Measurements from ENCODE around the gene GPC6.

The GPC6 gene

DNA sequence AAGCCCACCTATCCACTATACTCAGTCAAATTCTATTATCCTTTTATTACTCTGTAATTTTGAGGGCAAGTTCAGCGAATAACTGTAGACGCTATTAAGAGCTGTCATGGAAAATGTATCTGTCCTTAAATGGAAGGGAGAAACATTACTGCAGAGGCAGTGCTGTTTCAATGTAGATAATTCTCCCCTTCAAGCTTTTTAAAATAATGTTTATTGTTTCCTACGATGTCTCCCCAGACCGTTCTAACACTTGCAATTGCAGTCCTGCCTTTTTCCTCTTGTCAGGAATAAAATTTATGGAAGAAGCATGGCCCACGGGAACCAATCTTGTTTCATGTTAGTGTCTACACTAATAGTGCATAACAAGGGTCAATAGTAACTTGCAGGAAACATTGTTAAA is 159.5 kb downstream of the GPC6 start:
- no peak for DNase-seq

DNA sequence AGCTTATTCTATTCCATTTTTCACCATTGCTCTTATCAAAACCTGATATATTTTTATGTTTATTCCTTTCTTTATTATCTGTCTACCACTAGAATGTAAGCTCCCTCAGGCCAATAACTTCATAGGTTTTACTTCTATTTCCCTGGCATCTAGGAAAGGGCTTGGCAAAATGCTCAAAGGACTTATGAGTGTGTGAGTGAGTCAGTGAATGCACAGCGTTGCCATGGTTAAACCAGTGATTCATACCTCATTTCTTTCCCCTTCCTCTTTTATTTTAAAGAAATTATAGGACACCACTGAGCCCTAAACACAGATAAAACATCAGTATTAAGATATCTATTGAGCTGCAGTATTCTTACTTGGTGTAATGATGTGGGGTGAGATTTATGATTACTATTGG is 162.1 kb downstream of the GPC6 start:
- peak; percentile 58 for DNase-seq

DNA sequence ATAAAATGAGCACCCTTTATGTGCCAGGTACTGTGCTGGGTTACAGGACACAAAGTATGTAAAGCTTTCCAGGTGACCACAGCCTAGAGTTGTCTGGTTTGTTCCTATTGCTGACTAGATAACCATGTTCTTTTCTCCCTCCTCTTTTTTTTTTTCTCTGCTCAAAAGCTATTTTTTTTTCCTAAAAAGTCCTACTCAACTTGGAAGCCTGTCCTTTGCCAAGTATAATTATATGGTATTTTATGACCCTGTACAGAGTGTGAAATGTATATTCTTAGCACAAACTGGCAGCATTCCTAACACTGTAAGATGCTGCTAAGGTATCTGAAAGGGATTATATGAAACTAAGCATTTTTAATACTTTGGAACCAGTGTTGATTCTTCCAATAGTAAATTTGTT is 171.0 kb downstream of the GPC6 start:
- no peak for DNase-seq

DNA sequence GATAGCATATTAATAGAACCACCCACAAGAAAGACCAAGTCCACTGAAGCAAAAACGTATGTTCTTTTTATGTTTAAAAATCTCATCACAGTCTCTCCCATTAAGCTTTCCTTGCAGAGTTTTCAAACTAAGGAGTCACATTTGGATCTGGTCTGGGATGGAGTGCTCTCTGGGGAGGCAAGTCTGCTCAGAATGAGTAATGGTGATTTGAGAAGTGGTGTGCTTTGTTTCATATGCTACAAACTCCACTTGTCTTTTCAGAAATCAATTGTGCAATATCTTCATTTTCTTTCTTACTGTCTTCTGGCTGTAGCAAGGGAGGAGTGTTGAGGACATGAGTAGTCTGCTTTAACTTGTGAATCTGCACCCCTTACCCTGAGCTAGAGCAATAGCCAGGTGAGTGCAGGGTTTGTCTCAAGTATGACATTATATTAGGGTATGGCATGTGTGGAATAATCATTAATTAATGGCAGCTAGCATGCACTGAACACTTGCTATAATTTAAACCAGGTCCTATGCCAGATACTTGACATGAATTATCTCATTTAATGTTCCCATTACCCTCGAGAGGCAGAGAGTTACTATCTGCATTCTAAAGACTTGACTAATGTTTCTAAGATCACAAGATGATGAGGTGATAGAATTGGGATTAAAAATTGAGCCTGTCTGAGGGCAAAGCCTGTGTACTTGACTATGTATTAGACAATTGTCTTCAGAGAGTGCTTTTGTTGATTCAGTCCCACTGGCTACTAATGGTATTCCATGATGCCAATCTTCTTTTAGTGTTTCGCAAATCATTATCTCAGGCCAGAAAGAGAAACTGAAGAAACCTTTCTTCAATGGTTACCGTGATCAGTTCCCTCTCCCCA is 171.8 kb downstream of the GPC6 start:
- DNase-seq, result peak; percentile 5

DNA sequence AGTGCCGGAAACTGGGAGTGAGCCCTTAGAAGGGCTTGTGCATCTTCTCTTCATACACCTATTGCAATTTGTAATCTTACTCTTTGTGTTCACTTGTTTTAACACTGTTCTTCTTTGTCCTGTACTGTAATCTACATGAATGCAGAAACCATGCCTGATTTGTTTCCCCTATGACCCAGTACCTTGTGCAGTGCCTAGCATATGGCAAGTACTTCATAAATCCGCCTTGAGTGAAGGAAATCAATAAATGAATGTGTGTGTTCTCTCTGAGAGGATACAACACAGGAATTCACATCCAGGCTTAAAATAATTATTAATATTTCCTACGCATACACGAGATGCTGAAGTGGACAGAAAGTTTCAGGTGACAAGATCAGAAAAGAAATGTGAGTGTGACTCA is 172.6 kb downstream of the GPC6 start:
- no peak for DNase-seq

DNA sequence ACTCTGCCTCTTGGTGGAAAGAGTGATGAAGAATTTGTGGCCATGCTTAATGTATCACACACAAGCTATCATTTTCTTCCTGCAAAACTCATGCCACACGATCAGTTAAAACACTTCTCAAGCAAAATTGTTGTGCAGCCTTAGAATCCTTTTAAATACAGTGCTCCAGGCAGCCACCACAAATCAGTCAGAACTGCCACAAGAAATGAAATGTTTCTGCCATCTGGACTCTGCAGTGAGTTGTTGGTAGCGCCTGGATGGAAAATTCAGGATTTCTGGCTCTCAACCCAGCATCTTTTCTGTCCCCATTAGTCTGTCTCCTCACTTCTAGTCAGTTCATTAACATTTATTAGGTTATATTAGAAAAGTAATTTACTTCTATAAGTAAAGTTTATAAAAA is 179.5 kb downstream of the GPC6 start:
- DNase-seq, result no peak

DNA sequence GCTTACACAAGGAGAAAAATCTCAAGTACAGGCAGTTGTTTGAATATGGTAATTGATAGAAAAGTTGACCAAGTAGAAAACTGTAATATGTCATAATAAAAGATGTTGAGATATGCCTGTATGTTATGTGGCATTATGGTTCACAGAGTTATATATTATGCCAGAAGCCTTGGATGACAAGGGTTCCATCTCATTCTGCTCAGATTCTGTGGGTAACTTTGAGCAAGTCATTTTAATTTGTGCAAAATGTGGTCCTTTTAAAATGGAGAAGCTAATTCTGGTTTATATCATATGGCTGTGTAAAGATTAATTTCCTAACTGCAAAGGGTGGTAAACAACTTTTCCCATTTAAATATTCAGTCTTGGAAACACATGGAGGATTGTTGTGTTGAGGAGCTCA is 180.9 kb downstream of the GPC6 start:
- no peak for DNase-seq

DNA sequence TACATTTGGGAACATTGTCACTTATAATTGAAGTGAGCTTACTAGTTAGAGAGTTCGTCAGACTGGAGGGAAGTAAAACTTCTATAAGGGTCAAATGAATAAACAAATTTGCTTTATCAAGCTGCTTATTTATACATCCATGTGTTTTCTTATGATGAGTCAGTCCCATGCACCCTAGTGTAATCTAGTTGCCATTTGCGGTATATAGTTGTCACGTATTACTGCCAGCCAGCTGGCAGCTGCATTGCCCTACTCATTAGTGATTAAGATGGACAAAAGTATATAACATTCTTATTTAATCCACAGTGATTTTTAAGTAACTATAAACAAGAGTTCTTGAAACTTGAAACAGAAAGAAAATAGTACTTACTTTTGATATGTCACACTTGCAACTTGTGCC is 182.4 kb downstream of the GPC6 start:
- DNase-seq, result no peak

DNA sequence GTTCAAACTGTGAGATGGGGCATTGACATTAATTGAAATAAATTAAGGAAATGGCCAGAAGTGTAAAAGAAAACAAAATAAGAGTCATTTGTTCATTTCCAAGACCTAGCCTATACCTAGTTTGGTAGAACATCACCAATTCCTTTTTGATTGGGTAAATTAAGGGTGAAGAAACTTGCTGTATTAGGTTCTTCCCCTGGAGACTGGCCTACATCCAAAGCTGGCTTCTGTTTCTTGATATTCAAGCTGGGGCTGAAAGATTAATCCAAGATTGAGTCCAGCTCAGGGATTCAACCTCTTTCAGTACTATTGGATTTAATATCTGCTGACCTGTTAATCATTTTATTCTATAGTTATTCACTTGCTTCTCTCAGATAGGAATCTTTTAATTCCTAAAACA is 183.2 kb downstream of the GPC6 start:
- no peak for DNase-seq

DNA sequence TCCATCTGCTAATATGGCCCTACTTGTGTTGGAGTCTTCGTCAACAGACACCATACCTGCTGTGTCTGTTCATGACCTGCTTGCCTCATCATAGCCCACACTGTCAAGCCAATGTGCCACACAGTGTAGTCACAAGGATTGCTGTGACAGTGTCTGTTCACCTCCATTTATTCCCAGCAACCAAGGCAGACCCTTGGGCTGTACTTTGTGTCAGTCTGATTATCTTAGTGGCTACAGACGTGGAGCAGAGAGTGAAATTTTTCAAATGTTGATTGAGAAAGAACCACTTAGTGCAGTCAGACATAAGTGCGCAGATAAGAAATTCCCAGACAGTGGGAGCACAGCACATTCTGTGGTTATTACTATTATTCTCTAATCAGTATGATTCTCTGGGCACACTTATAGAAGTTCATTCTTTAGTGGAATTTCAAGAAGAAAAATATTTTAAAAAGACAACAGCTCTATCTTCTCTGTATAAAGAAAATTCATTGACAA is 184.6 kb downstream of the GPC6 start:
- DNase-seq, result no peak

DNA sequence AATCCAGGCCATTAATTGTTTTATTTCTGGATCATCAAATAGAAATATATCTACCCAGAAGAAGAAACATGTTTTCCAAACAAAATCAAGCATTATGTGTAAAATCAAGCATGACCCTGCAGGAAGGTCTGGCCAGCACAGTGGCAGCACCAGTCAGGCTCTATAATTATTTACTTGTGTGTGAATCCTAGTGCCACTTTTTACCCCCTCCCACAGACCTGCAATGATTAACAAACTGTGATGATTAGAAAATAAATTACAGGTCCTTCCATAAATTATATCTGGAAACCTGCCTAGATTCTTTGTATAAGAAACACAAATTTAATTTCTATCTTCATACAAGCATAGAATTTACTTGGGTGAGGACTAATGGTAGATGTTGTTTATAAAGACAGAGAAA is 186.1 kb downstream of the GPC6 start:
- no peak for DNase-seq

DNA sequence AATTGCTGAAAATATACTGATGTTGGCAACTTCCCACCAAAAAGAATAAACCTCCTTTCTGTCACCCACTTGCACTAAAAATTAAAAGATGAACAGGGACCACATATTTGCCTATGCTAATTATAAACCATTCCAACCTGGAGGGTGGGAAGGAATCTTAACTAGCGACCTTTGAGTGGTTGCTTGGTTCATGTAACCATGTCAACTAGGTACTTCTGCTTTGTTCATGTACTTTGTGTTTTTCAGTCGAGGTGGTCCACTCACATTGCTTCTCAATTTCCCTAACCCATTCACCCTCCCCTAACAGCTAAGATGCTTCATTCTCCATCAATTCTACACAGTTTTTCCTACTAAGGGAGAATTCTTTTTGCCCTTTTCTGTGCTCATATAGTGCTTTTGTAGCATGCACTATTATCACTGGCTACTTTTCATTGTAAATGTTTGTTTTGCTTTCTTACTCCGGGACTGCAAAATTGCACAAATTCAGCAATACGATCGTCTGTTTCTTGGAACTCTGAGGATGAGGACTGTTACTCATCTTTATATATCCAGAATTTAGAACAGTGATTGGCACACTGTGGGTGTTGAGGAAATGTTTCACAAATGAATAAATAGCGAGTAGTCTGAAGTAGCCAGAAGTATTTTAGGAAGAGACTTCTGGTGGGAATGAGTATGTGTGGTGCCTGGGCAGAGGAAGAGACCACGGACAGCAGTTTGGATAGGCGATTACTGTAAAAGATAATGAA is 187.5 kb downstream of the GPC6 start:
- DNase-seq, result peak; percentile 36

DNA sequence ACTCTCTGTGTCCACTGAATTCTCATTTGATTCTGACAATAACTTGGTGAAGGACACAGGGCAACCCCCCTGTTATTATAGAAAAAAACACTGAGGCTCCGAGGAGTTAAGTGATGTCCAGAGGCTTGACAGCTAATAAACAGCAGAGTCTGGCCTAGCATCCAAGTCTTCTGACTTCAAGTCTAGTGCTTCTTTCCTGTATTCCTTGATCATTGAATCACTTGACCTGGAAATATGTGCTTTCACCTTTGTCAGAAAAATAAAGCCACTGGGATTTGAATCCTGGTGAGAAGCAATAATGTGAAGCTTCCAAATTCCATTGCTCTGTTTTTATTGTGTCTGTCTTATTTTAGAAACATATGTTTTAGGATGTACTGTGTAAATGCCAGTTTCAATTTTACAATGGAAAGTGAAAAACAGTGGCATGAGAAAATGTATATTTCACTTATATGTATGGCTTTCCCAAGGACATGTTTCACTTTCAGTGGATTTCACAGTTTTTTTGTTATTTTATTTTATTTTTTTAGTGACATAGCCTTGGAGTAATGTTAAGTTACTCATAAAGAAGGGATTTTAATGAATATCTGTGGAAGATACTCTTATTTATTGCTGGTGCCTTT is 190.2 kb downstream of the GPC6 start:
- DNase-seq, result no peak

DNA sequence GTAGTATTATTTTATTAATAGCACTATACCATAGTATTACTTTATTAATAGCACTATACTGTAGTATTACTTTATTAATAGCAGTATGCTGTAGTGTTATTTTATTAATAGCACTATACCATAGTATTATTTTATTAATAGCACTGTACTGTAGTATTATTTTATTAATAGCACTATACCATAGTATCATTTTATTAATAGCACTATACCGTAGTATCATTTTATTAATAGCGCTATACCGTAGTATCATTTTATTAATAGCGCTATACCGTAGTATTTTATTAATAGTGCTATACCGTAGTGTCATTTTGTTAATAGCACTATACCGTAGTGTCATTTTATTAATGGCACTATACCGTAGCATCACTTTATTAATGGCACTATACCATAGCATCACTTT is 191.8 kb downstream of the GPC6 start:
- DNase-seq, result no peak

DNA sequence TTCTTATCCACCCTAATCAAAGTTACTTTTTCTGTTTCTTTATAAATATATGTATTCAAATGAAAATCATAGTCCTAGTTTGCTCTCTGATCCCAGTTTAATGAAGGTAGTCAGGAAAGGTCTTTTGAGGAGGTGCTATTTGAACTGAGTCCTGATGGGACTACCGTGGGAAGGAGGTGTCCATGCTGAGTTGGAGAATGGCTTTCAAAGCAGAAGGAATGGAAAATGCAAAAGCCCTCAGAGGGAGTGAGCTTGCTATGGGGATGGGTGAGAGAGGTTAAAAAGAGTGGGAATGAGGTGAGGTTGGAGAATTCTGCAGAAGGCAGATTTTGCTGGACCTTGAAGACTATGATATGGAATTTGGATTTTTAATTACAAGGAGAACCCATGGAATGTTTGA is 193.6 kb downstream of the GPC6 start:
- DNase-seq, result no peak

DNA sequence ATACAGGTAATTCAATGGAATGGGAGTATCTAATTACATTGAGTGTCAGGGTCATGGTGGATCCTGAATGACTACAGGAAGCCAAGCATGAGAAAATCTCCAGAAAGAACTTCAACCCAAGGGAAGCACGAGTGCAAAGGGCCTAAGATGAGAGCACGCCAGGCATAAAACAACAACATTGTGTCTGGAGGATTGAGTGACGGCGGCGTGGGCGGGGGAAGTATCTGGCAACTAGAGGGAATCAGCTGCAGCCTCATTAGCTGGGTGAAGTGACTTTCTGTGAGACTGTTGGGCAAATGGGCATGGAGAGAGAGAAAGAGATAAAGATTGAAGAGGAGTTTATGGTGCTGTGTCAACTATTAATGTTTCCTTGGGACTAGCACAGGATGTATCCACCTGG is 194.3 kb downstream of the GPC6 start:
- DNase-seq, result no peak

DNA sequence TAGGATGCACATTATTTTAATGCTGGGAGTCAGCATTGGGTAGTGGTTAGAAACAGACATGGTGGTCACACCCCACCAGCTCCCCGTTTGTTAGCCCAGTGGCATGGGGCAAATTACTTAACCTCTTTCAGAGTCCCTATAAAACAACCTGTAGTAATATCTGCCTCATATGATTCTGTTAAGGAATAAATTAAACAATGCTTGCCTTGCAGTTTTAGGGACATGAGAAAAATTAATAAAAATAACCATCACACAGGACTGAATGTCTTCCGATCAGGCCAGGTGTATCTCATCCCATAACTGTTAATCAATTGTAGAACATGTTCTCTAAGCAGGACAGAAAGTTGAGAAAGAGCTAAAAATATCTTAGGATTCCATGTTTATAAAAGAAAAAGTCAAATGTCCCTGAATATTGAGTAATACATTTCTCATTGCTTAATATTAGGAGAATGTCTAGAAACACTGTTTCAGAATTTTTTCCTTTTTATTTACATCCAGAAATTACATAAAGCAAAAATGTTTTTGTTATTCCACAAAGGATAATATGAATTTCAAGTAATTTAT is 196.5 kb downstream of the GPC6 start:
- DNase-seq, result peak; percentile 9

DNA sequence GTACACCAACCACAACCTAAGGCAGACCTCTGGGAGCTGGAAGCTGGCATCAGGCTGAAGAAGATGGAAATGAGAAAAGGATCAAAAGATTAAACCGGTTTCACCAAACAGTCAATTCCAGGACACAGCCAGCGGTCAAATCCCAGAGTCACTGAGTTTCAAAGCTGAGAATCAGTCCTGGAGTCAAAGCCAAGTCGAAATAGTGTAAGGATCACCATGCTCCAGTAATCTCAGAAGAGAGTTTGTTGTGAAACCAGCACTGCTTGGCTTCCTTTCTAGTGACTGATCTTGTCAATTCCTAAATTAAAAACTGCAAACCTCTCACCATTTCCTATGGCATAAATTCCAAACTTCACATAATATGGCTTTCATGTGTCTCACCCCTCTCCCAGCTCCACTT is 198.8 kb downstream of the GPC6 start:
- no peak for DNase-seq

DNA sequence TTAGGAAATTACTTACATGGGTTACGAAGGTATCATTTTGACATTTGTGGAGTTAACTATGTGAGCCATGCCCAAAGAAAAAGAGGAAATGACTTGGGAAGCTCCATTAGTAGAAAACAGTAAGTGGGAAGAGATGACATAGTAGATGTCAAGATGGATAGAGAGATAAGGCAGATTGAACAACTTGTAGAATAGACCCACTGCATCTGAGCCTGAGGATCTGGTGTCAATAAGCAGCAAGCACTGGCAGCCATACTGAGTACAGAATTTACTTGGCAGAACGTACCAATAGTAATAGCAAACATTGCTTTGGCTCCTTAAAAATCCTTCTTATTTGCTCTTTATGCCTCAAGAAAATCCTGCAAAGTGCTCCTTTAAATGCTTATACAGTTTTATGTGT is 203.8 kb downstream of the GPC6 start:
- DNase-seq, result no peak

DNA sequence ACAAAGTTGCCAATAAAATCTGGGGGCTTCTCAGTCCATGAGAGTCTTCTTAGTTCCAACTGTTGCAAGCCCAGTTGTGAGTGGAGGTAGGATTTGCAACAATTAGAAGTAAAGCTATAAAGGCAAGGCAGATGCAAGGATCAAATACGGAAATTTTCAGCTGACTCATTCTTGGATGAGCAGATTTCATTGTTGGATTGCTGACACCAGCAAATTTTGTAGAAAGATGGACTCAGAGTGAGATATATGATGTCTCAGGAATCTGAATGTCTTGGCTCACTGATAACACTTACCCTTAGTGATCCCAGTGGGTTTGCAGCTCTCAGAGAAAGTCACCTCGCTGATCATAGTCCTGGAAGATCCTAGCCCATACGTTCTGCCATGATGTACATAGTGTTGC is 209.0 kb downstream of the GPC6 start:
- DNase-seq, result no peak

DNA sequence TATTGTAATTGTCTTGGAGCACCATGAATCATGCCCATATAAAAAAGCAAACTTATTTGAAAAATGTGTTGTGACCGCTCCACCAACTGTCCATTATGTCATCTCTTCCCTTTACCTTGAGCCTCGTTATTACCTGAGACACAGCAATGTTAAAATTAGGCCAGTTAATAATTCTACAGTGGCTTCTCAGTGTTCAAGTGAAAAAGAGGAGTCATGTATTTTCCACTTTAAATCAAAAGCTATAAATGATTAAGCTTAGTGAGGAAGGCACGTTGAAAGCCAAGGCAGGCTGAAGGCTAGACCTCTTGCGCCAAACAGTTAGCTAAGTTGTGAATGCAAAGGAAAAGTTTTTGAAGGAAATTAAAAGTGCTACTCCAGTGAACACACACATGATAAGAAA is 210.5 kb downstream of the GPC6 start:
- DNase-seq, result no peak

DNA sequence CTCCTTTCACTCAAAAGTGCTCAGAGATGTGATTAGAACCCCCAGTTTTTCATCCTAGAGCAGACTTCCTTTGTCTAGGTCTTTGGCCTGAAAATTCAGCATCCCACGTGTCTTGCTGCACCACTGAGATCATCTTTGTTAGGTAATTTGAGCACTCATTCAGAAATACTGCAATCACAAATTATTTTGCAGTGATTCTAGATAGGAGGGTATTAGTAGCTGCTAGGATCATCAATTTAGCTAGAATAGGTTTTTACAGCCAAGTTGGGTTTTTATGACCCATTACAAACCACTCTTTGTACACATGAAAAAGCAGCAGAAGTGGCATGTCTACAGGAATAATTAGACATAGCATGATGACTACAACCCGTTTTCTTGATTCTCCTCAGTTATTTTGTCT is 219.6 kb downstream of the GPC6 start:
- DNase-seq, result no peak

DNA sequence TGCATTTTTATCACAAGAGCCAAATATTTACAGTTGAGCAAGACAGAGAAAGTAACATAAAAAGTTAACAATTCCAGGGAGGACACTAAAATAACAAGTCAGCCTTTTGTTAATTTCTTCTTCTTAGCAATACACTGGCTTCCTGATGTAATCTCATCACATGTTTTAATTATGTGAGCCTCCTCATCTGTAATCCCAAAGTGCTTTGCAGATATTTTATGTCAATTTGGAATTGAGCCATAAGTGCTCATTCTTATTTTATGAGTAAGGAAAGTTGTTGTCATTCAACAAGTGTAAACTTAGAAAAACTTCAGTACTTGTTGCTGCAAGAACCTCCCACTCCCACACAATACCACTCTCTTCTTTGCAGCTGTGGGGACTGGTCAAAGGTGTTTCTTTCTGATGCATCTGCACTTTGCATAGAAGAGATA is 223.6 kb downstream of the GPC6 start:
- peak; percentile 59 for DNase-seq

DNA sequence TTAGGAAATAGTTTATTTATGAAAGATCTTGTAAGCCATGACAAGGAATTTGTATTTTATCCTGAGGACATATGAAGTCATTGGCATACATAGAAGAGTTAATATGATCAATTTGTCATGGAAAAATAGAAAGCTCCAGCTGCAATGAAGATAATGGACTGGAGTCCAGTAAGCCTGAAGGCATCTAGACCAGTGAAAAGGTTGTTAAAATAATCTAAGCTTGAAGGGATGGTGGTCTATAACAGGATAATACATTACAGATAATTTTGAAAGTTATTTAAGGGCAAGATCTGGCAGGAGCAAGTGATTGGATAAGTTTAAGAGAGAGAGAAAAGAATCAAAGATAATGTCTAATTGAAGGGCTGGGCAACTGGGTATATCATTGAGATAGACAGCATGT is 224.2 kb downstream of the GPC6 start:
- no peak for DNase-seq

All from HCEC 1CT (cell line).